ENCODE measurements around the gene MACROD2. TPM values are rescaled to one million over a fixed set of nuclear protein-coding genes. Genes with fewer than 3 reads are reported as not detected.

MACROD2 gene
- total and polyA plus RNA-seq, 2 donors (not counting 1 experiment from before 2014, with no cell fraction given) = 5.3 to 6.7 TPM

GRCh38 chr20:14617123-14617522, 621.8 kb downstream of the MACROD2 start:
- TF ChIP-seq CTCF (IDR thresholded peaks at IDR 0.05) = no peak
- TF ChIP-seq EZH2 (IDR thresholded peaks at IDR 0.05; ENCODE audit: borderline replicate concordance, insufficient read depth, low read depth, low read length, poor library complexity, severe bottlenecking) = no peak
- no peak overlapping the region for H3K4me2 ChIP-seq (replicated peaks; ENCODE audit: low read depth, low read length, poor library complexity, severe bottlenecking)
- Mint-ChIP-seq H3K27me3 (peaks cover 3% of the 10 kb centered on the region), H3K27ac (no peak overlapping the region), H3K4me1 (no peaks in the 10 kb centered on the region), H3K4me3 (no peak overlapping the region), H3K9me3 (ENCODE audit: insufficient read depth) (no peaks in the 10 kb centered on the region)
- no peaks in the 10 kb centered on the region for H3K36me3 ChIP-seq (replicated peaks in 1 of 2; ENCODE audit: control extremely low read depth in 1 of 2, control insufficient read depth in 1 of 2, extremely low read depth in 1 of 2, insufficient read depth in 2 of 2, low read length in 1 of 2)
- POLR2A ChIA-PET = no interaction called here
- no CpG with 5 or more reads among the region's 2 CpGs for WGBS (ENCODE audit: insufficient coverage)
- CTCF ChIA-PET = no interaction called here
- no peaks in the 10 kb centered on the region for H3K27me3 ChIP-seq (replicated peaks in 1 of 4; ENCODE audit: control extremely low read depth in 1 of 4, control insufficient read depth in 3 of 4, insufficient read depth in 4 of 4, low read length in 3 of 4)
- no peak overlapping the region for H2AFZ ChIP-seq (ENCODE audit: insufficient read depth, low read depth, low read length, poor library complexity, severe bottlenecking)
- DNase-seq (no peak), ATAC-seq (ENCODE audit: low read depth) (no peak)
- H3K4me1 ChIP-seq (ENCODE audit: control insufficient read depth in 2 of 2, insufficient read depth in 2 of 2, low read length in 2 of 2) = no peaks in the 10 kb centered on the region
- intact Hi-C loops (cut with micrococcal nuclease) = no loop called here
- no peak overlapping the region for H3K27ac ChIP-seq (ENCODE audit: low read length in 2 of 2)
- no peak overlapping the region for H3K9ac ChIP-seq (ENCODE audit: low read length)
- no peaks in the 10 kb centered on the region for H4K20me1 ChIP-seq (ENCODE audit: control insufficient read depth, insufficient read depth, low read length, poor library complexity, severe bottlenecking)
- H3K4me3 ChIP-seq (ENCODE audit: control extremely low read depth in 1 of 5, extremely low read depth in 1 of 5, insufficient read depth in 1 of 5, low read depth in 2 of 5, low read length in 4 of 5) = no peak overlapping the region
- H3K9me3 ChIP-seq (ENCODE audit: control extremely low read depth in 1 of 3, control insufficient read depth in 2 of 3, insufficient read depth in 1 of 3, low read length in 2 of 3) = no peaks in the 10 kb centered on the region
- H3K79me2 ChIP-seq (ENCODE audit: control insufficient read depth, insufficient read depth, low read length) = no peaks in the 10 kb centered on the region

- POLR2A ChIA-PET = no interaction called here
Observed at GRCh38 chr20:14619411-14619810, 624.1 kb downstream of the MACROD2 start.

More at GRCh38 chr20:14619411-14619810, 624.1 kb downstream of the MACROD2 start:
- no peaks in the 10 kb centered on the region for H3K4me1 Mint-ChIP-seq
- no peak overlapping the region for H3K4me2 ChIP-seq (replicated peaks; ENCODE audit: low read depth, low read length, poor library complexity, severe bottlenecking)
- no peaks in the 10 kb centered on the region for H3K27me3 ChIP-seq (replicated peaks in 1 of 4; ENCODE audit: control extremely low read depth in 1 of 4, control insufficient read depth in 3 of 4, insufficient read depth in 4 of 4, low read length in 3 of 4)
- ATAC-seq (ENCODE audit: low read depth) = no peak
- H3K27me3 Mint-ChIP-seq = no peaks in the 10 kb centered on the region
- intact Hi-C loops (cut with micrococcal nuclease) = no loop called here
- H3K4me3 ChIP-seq (ENCODE audit: control extremely low read depth in 1 of 5, extremely low read depth in 1 of 5, insufficient read depth in 1 of 5, low read depth in 2 of 5, low read length in 4 of 5) = no peak overlapping the region
- H3K27ac Mint-ChIP-seq = no peak overlapping the region
- H3K79me2 ChIP-seq (ENCODE audit: control insufficient read depth, insufficient read depth, low read length) = no peaks in the 10 kb centered on the region
- no peak overlapping the region for H3K4me3 Mint-ChIP-seq
- no peaks in the 10 kb centered on the region for H3K36me3 ChIP-seq (replicated peaks in 1 of 2; ENCODE audit: control extremely low read depth in 1 of 2, control insufficient read depth in 1 of 2, extremely low read depth in 1 of 2, insufficient read depth in 2 of 2, low read length in 1 of 2)
- no peak for DNase-seq
- WGBS (ENCODE audit: insufficient coverage) = no CpG with 5 or more reads among the region's 1 CpG
- H3K9me3 ChIP-seq (ENCODE audit: control extremely low read depth in 1 of 3, control insufficient read depth in 2 of 3, insufficient read depth in 1 of 3, low read length in 2 of 3) = no peaks in the 10 kb centered on the region
- H3K9me3 Mint-ChIP-seq (ENCODE audit: insufficient read depth) = no peaks in the 10 kb centered on the region
- TF ChIP-seq EZH2 (IDR thresholded peaks at IDR 0.05; ENCODE audit: borderline replicate concordance, insufficient read depth, low read depth, low read length, poor library complexity, severe bottlenecking) (no peak), CTCF (IDR thresholded peaks at IDR 0.05) (no peak)
- H2AFZ ChIP-seq (ENCODE audit: insufficient read depth, low read depth, low read length, poor library complexity, severe bottlenecking) = no peak overlapping the region
- H4K20me1 ChIP-seq (ENCODE audit: control insufficient read depth, insufficient read depth, low read length, poor library complexity, severe bottlenecking) = no peaks in the 10 kb centered on the region
- CTCF ChIA-PET = no interaction called here
- H3K4me1 ChIP-seq (ENCODE audit: control insufficient read depth in 2 of 2, insufficient read depth in 2 of 2, low read length in 2 of 2) = no peaks in the 10 kb centered on the region
- no peak overlapping the region for H3K9ac ChIP-seq (ENCODE audit: low read length)
- H3K27ac ChIP-seq (ENCODE audit: low read length in 2 of 2) = no peak overlapping the region
